Stimulated activated CD8-positive, alpha-beta memory T cell treated with anti-CD3 and anti-CD28 coated beads, Interleukin-4, amount 100 ng/mL, for 1 hour (primary cell): ENCODE measurements around the gene CADPS.

ENCODE experiments used
- DNase-seq, 2 donors: peaks; one replicate each; pipeline ENCODE4 v3.0.0-alpha.2; 2020; ENCODE audit warnings: low read depth in 2 of 2, low spot score in 1 of 2

Gene CADPS

DNA sequence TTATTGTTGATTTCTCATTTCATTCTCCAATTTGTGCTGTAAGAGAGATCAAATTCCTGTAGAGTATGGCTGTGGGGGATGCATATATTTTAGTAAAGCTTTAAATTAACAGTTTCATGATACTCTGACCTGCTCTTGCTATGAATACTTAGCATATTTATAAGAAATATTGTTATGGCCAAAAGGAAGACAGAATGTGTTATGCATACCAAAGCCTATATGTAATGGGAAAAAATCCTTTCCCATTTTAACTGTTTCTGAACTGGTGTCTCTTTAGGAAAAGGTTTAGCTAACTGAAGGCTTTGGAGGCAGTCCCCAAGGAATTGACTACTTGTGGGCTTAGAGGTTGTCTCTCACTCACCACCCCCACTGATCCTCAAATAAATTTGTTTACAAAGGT lies 59.2 kb downstream of the CADPS start:
- DNase-seq, result no peak

GRCh38 chr3:62812631-62813030 lies 62.6 kb downstream of the CADPS start:
- no peak for DNase-seq

DNA sequence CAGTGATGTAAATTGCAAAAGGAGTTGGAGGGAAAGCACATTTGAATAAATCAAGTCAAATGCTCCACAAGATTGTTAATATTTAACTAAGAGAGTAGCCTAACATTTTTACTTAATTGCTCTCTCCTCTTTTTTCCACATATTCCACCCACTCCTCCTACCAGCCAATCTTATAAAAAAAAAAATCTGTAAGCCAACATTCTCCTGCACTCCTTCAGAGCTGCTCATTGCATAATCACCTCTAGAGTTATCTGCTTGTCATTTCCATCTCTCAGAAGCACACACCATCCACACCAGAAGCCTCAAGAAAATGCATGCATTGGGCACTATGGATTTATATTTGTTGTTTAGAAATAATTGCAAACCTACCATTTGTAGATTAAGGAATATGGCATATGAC lies 64.1 kb downstream of the CADPS start:
- no peak for DNase-seq

DNA sequence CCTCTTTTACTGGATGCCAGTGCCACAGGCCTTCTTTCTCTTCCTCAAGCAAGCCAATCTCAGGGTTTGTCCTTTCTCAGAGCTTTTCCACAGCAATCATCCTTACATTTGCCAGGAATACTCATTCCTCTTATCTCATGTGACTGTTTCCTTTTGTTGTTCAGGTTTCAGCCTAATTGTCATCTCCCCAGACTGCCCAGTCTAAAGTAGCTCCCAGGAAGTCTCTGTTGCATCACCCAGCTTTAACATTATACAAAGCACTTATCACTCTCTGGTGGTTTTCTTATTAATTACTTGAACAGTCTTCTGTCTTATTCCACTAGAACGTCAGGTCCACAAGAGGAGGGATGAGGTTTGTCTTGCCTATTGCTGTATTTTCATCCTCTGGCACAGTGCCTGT lies 65.8 kb downstream of the CADPS start:
- no peak for DNase-seq

- DNase-seq, result no peak
Observed at GRCh38 chr3:62805580-62806277, 69.5 kb downstream of the CADPS start.

- DNase-seq, result no peak
Observed at GRCh38 chr3:62805106-62805505, 70.1 kb downstream of the CADPS start.

DNA sequence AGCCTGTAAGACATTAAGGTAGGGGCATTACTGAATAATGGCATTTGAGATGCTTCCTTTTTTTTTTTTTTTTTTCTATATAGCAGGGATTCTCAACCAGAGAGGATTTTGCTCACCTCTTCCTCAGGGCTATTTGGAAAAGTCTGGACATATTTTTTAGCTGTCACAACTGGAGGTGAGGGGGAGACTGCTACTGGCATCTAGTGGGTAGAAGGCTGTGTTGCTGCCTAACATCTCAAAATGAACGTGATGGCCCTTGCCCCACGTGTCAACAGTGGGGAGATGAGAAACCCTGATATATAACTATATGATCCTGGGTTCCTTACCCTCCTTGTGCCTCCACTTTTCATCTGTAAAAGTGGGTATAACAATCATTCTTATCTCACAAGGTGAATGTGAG lies 71.9 kb downstream of the CADPS start:
- DNase-seq, result no peak

GRCh38 chr3:62798000-62798399 lies 77.2 kb downstream of the CADPS start:
- no peak for DNase-seq

- no peak for DNase-seq
Observed at GRCh38 chr3:62797132-62797531, 78.1 kb downstream of the CADPS start.

DNA sequence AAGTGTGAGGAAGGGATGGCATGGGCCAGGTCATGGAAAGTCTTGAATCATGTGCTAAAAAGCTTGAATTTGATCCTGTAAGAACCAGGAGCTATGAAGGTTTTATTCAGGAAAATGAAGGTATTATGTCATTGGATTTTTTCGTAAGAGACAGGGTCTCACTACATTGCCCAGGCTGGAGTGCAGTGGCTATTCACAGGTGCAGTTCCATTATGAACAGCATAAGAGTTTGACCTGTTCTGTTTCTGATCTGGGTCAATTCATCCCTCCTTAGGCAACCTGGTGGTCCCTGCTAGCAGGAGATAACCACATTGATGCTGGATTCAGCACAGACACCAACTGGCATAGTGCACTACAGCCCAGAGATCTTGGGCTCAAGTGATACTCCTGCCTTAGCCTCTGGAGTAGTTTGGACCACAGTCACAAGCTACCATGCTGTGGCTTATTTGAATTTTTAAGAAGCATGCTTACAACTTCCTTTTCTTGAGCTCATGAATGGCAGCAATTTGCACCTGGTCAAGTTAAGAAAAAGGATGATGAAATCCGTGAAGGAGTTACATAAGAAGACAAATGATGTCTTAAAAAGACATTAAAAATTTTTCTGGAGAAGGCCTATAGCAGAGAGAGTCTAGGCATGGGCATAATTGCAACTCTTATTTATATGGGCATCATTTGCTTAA lies 79.1 kb downstream of the CADPS start:
- DNase-seq, result no peak

DNA sequence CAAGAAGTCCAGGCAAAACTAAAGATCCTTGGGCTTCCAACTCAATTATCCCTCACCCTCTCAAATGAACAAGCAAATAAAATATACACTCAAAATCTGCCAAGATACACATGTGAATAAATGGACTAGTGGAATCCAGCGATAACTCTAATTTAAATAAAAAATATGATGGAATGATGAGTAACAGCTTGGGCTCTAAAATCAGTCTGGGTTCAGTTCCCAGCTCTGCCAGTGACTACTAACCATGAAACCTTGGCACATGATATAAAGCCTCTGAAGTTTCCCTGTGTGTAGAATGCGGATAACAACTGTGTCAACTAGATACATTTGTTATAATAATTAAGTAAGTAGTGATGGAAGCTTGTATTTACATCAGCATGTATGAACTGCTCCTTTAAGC lies 81.3 kb downstream of the CADPS start:
- no peak for DNase-seq

GRCh38 chr3:62785384-62785783 lies 89.8 kb downstream of the CADPS start:
- no peak for DNase-seq

GRCh38 chr3:62781121-62781520 lies 94.1 kb downstream of the CADPS start:
- no peak for DNase-seq

DNA sequence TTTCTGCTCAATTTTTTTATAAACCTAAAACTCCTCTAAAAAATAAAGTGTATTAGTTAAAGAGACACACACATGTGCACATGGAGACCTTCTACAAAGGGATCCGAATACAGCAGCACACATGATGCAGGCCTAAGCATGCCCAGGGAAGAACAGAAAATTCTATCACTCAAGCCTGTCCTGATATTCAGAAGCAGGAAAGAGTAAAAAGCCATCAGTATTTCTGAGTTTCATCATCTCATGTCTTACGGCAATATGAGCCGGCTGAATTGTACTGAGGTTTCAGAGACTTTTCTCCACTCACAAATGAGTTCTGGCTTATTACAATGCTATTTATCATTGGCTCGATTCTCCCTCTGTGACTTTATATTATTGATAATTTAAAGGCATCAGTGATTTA lies 97.5 kb downstream of the CADPS start:
- no peak for DNase-seq

- DNase-seq, result no peak
Observed at GRCh38 chr3:62777130-62777529, 98.1 kb downstream of the CADPS start.

GRCh38 chr3:62774221-62774620 lies 101.0 kb downstream of the CADPS start:
- DNase-seq, result no peak

DNA sequence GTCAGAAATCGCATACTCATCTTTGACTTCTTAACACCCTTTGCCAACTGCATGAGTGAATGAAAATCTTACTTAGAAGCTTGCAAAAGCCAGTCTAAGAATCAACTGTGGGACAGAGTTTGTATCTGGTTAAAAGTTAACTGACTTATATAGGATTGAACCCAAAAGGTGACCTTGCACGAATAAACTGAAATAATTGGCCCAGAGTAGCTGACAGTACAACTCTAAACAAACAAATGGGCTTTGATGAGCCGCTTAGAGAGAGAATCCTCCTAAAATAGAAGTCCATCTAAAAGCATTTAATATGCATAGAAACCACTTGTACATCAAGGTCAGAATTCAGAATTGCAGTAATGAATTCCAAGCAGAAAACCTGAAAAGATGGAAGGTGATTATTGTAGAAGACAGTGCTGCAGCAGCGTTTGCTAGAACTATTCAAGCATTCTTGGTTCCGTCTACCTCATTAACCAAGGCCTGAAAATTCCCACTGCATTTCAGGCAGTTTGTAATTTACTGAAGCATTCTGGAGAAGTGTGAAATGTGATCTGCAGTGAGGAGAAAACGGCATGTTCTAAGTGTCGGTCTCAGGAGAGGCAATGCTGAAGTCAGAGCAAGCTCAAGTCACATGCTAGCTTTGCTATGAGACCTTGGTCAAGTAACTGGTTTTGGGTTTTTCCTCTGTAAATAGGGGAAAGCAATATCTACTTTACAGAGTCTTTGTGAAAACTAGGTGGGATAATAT lies 103.7 kb downstream of the CADPS start:
- no peak for DNase-seq

DNA sequence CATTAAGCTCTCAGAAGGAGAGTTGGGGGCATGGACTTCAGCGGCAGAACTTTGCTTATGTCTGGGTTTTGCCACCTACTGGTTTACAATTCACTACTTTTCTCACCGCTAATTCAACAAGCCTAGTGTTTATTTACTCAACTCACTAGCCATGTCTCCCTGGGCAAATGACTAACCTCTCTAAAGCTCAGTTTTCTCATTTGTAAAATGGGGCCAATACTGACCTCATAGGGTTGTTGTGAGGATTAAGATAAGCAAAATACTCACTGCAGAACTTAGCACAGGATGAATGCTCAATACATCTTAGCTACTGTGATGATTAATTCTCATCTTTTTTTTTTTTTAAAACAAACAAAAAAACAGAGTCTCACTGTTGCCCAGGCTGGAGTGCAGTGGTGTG lies 106.3 kb downstream of the CADPS start:
- no peak for DNase-seq

DNA sequence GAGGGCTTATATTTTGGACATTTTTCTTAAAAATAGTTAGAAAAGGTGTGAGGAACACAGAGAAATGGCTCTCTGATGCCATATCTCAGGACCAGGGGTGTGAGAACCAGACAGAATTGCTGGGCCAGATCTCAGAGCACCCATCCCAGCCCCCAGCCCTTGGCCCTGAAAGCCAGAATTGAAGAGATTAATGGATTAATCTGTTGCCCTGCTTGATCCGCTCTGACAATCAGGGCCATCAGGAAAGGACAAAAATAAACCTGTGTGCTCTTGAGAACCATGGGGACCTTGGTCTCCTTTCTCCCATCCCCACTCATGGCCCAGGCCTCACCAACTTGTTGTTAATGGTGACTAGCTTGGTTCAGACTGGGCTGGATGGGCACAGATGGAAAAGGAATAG lies 113.5 kb downstream of the CADPS start:
- DNase-seq, result no peak

GRCh38 chr3:62761311-62761710 lies 113.9 kb downstream of the CADPS start:
- no peak for DNase-seq

DNA sequence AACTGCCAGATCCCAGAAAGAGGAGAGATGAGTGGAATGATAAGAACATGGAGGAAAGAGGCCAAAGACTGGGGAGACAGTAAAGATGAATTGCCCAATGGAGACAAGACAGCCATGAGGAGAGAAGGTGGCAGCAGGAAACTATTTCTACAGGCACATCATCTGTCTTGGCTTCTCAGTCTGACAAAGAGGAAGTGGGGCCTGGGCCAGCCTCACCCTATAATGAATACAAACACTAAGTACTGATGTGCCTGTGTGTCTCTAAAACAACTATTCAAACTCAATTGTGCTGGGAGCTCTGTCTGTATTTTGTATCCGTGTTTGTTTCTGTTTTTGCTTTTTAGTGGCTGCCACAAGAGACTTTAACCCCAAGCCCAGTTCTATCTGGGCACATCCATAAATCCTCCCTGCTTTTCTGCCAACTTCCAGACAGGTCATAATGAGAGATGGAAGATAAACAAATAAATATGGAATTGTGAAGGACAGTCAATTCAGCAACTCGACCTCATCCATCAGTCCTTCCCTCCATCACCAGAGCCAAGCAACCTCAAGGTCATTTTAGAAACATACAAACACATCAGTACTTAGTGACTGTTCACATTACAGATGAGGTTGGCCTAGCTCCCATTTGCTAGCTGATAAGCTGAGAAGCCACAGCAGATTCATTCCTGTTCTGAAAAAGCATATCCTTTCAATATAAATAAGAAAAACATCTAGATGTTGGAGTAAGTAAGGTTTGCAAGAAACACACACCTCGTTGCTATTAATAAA lies 116.7 kb downstream of the CADPS start:
- no peak for DNase-seq

DNA sequence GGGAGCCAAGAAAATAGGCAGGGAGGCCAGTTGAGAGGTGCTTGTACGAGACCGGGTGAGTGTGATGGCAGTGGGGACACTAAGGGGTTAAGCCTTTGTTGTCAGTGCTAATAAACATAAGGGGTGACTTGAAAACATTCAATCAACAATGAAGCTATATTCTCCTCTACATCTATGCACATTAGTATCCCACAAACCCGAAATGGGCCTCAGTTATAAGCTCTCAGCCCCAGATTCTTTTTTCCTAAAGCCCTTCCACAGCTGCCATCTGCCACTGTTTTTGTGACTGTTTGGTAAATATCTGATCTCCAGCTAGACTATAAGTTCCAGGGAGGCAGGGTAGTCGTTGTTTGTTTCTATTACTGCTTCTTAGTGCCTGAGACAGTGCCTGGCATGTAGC lies 118.2 kb downstream of the CADPS start:
- DNase-seq, result no peak
